Uterus (tissue), 2 donors: ENCODE measurements around the gene CLSTN2.

ENCODE experiments used
- POLR2A ChIP-seq, 2 donors: fragments of 450-650 bp; IDR thresholded peaks; one replicate each; pipeline ENCODE4 v1.6.1; 2016; ENCODE audit warnings: antibody characterized with exemption in 2 of 2, mild to moderate bottlenecking in 1 of 2, moderate library complexity in 1 of 2
- TF ChIP-seq, protein P1 (sequence below), 4 experiments: fragments of 200-600 bp in 2 of 4; fragments of 450-650 bp in 2 of 4; sonication (generic) in 2 of 4; IDR thresholded peaks; one replicate each; pipeline ENCODE4 v1.5.1; 2016 to 2019; ENCODE audit warnings: antibody characterized with exemption in 4 of 4, mild to moderate bottlenecking in 2 of 4, moderate library complexity in 1 of 4

DNA sequence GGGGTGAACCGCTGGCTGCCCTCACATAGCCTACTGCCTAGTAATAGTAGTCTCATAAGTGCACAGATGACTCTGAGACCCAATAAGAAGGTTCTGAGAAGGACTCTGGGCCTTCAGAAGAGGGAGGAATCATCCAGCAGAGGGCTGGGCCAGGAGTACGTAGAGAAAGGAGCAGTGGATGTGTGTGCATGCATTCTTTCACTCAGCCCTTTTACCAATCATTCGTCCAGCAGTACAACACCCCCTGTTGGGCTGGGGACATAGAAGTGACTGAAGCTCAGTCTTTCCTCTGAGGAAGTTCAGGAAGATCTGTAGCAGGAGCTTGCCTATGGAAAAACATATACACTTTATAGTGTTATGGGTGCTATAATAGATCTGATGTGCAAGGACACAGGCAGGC is 333.1 kb downstream of the CLSTN2 start:
- TF ChIP-seq, protein P1, sequence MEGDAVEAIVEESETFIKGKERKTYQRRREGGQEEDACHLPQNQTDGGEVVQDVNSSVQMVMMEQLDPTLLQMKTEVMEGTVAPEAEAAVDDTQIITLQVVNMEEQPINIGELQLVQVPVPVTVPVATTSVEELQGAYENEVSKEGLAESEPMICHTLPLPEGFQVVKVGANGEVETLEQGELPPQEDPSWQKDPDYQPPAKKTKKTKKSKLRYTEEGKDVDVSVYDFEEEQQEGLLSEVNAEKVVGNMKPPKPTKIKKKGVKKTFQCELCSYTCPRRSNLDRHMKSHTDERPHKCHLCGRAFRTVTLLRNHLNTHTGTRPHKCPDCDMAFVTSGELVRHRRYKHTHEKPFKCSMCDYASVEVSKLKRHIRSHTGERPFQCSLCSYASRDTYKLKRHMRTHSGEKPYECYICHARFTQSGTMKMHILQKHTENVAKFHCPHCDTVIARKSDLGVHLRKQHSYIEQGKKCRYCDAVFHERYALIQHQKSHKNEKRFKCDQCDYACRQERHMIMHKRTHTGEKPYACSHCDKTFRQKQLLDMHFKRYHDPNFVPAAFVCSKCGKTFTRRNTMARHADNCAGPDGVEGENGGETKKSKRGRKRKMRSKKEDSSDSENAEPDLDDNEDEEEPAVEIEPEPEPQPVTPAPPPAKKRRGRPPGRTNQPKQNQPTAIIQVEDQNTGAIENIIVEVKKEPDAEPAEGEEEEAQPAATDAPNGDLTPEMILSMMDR (IDR thresholded peaks at IDR 0.05): no peak
- TF ChIP-seq POLR2A (IDR thresholded peaks at IDR 0.05): no peak
